ENCODE results near the gene TAF4. TPM values are rescaled to one million over a fixed set of nuclear protein-coding genes. Genes with fewer than 3 reads are reported as not detected.
"Not testable (repeated sequence)": the region's sequence is repeated elsewhere in the genome, so short reads cannot be mapped to it uniquely, and the experiment has no call there.

Gene TAF4
- total RNA-seq, 1 experiment from 2014 or later = 4.9 TPM

DNA sequence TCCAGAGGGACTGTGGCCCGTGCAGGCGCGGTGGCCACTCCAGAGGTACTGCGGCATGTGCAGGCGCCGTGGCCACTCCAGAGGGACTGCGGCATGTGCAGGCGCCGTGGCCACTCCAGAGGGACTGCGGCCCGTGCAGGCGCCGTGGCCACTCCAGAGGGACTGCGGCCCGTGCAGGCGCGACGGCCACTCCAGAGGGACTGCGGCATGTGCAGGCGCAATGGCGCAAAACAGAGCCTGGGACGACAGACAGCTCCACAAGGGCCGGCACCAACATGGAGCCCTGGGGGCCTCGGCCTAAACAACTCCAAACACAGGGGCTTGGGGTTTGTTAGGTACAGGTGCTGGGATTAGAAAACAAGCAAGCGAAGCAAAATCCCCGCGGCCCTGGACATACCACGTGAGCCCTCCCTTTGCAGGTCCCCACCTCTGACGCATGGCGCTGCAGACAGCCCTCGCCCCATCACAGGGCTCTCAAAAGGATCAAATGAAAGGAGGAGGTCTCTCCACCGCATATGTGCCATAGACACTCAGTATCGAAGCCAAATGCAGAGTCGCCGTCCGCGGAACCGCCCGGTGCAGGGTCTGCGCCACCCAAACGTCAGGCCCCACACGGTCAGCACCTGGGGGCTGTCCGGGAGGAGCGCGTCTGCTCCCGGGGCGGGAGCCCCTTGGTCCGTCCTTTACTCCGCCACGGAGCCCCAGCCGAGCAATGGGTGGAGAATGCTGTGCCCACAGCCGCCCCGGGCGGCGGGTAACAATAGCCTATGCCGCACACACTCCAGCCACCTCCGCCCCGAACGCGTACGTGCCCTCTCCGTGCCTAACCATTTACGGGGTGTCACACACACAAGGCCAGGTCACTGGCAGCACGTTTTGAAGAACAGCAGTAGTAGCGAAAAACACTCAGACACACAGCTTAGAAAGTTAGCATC, 85.7 kb downstream of the TAF4 start:
- no peak for DNase-seq (ENCODE audit: low spot score)

DNA sequence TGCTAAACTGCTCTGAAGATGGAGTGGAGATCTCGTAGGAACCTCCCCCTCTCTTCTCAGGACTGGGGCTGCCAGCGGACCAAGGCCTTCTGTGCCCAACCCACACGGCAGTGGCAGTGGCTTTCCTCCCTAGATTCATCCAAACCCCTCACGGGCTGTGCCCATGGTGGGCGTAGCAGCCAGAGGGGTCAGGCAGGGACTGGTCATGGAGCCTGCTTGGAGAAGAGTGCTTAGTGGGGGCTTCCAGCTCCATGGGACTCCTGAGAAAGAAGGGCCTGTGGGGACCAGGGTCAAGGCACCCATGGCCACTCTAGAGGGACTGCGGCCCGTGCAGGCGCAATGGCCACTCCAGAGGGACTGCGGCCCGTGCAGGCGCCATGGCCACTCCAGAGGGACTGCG, 86.6 kb downstream of the TAF4 start:
- DNase-seq (ENCODE audit: low spot score) = no peak

DNA sequence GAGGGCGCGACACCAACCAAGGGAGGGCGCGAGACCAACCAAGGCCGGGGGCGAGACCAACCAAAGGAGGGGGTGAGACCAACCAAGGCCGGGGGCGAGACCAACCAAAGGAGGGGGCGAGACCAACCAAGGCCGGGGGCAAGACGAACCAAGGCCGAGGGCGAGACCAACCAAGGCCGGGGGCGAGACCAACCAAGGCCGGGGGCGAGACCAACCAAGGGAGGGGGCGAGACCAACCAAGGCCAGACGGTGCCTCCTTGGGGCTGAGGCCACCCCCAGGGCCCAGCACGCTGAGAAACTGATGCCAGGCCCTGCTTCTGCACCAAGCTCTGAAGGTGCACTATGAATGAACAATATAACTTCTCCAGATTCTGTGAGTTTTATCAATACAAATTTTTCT, 87.2 kb downstream of the TAF4 start:
- no peak for DNase-seq (ENCODE audit: low spot score)

DNA sequence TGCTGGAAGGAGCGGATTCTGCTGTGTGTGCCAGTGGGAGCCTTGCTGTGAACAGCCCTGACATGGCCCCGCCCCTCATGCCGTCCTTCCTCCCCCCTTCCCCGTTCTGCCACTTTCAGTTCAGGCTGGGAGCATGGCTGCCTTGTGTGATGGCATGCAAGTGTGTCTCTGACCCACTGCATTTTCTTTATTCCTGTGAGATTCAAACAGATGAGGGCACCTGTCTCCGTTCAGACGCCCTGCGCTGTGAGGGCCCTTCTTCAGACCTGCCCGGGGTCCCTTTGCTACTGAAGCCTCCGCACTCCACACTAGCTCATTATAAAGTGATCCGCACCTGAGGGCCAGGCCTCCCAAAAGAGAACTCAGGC, 88.3 kb downstream of the TAF4 start:
- DNase-seq (ENCODE audit: low spot score) = no peak

DNA sequence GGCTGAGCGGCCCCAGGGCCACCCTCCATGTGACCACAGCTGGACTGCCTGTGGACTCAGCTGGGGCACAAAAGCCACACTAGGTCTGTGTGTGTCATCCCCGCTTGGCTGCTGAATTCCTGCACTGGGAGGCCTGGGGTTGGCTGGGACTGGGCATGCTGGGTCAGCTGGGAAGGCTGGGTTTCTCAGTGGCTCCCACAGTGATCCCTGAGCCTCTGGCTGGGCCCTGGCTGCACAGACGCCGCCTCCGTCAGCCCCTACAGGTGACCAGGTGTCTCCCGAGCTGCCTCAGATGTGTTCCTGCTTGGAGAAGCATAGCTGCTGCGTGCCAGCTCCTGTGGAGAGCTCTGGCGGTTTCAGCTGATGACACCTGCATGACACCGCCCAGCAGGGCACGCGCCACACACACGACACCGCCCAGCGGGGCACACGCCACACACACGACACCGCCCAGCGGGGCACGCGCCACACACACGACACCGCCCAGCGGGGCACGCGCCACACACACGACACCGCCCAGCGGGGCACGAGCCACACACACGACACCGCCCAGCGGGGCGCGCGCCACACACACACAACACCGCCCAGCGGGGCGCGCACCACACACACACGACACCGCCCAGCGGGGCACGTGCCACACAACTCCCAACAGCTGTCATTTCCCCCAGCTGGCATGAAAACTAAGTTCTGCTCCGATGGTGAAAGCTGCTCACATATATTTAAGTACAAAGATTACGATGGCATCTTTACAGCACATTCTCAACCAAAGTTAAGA, 88.8 kb downstream of the TAF4 start:
- no peak for DNase-seq (ENCODE audit: low spot score)

DNA sequence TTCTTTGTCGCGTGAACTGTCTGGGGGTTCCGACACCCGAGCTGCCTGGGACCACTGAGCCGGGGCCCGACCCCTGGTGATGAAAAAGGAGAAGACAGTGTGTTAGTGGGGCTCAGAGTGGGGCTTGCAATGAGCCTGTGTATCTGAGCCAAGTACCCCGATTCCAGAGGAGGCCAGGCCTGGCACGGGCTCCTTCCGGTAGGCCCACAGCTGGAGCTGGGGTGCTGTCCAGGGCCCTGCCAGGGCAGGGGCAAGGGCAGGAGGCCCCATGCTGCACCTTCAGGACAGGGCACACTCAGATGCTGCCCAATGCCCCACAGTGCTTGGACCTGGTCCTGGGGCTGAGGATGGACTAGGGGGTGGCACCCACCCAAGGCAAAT, 89.4 kb downstream of the TAF4 start:
- DNase-seq (ENCODE audit: low spot score) = no peak

DNA sequence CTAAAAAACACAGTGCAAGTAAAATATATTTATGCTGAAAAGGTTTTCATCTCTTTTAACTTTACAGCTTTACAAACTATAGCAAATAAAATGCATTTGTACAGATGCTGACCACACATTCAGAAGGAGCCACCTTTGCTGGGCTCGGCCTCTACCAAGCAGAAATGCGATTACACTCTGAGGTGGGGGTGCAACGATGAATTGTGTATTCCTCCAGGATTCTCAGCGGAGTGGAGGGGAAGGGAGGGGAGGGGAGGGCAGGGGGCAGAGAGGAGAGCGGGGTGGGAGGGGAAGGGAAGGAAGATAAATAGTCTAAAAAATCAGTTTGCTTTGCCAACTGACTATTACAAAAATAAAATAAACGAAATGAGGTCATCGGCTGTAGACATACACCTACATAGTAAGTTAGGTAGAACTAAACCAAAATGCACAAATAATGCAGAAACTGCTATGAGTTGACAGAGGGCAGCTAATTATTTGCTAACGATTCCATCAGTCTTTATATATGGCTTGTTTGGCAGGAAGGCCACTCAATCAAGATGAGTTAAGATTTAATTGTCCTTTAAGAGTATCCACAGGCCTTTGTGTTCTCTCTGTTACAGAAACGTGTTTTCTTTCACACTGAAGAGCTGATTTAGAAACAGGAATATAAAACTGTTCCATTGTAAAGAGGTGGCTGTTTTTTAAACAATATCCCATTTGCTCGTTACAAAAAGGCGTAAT, 90.1 kb downstream of the TAF4 start:
- no peak for DNase-seq (ENCODE audit: low spot score)

DNA sequence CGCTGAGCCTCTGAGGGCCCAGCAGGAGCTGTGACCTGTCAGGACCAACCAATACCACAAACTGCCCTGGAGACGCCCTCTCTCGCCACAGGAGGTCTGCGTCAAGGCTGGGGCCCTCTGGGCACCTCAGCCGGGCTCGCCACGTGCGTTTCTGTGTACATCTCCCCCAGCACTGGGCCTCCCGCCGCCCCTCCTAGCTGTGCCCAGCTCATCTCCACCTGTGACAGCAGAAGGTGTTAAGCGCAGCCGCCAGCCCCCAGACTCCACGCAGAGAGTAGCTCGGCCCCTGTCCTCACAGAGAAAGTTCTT, 91.4 kb downstream of the TAF4 start:
- DNase-seq (ENCODE audit: low spot score) = no peak

DNA sequence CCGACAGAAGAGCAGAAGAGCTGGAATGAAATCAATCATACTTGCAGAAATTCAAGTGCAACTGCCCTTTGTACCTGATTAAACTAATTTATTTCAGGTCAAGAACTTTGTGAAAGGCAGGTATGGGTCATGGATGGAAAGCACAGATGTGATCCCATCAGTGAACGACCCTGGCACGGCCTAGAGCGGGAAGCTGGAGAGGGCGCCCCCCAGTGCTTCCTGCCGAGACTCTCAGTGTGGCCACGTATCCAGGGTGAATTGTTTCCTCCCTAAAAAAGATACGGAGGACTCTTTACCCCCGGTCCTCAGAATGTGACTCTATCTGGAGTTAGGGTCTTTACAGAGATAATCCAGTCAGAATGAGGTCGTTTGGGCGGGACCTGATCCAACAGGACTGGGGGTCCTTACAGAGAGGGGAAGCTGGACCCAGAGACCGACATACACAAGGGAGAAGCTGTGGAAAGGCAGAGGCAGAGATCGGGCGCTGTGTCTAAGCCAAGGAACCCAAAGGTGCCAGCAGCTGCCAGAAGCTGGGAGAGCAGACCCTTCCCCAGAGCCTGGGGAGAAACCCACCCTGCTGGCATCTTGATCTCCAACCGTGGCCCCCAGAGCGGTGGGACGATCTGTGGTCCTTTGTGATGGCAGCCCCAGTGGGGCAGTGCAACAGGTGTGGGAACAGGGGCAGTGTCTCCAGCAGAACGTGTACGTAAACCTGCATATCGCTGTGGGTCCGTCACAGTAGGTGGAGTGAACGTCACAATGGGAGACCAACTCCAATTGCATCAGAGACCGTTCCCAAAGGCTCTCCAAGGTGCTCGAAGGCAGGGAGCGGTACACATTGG, 91.9 kb downstream of the TAF4 start:
- DNase-seq (ENCODE audit: low spot score) = no peak

DNA sequence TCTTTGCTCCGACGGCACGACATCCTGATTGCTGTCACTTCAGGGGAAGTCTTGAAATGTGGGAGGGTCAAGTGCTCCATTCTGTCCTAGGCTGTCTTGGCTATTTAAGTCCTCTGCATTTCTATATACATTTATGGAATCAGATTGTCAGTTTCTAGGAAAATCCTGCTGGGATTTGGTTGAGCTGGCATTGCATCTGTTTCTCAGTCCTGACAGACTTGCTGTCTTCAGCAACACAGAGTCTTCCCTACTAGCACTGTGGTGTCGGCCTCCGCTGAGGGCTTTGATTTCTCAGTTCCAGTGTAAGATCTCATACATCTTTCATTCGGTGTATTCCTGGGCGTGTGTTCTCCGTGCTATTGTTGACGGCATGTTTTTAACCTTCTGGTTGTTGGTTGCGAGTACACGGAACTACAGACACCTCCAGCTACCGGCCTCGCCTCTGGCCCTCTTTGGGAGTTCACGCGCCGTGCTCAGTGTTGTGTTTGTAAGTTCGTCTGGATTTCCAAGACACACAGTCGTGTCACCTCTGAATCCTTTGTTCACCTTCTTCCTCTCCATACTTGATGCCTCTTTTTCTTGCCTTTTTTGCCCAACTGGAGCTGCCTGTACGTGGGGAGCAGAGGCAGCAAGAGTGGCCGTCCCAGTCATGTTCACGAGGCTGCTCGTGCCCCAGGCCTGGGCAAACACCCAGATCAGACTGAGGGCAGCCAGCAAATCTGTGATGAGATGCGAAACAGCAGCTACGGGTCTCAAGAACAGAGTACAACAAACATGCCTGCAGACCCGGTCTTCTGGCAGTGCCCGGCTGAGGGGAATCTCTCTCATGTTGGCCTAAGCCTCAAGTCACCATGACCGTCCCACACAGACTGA, 92.8 kb downstream of the TAF4 start:
- DNase-seq (ENCODE audit: low spot score) = no peak

DNA sequence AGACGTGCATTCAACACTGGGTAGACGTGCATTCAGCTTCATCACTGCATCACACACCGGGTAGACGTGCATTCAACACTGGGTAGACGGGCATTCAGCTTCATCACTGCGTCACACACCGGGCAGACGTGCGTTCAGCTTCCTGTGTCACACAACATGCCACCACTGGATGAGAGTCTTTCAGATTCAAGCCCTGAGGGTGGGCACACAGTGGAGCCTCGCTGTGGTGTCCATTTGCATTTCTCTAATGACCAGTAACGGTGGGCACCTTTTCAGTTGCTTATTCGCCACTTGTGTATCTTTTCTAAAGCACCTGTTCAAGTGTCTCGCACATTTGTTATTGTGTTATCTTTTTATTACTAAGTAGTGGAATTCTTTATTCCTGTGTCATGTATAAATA, 94.1 kb downstream of the TAF4 start:
- DNase-seq (ENCODE audit: low spot score) = not testable (repeated sequence)

DNA sequence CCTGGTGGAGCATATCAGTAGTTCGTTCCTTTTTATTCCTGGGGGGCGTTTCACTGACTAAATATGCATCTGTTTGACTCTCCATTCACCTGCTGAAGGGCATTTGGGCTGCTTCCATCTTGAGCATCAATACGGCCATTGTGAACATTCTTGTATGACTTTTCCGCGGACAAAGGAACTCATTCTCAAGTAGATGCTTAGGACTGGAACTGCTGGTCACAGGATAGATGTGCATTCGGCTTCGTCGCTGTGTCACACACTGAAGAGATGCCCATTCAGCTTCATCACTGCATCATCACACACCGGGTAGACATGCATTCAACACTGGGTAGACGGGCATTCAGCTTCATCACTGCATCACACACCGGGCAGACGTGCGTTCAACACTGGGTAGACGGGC, 95.3 kb downstream of the TAF4 start:
- no peak for DNase-seq (ENCODE audit: low spot score)

DNA sequence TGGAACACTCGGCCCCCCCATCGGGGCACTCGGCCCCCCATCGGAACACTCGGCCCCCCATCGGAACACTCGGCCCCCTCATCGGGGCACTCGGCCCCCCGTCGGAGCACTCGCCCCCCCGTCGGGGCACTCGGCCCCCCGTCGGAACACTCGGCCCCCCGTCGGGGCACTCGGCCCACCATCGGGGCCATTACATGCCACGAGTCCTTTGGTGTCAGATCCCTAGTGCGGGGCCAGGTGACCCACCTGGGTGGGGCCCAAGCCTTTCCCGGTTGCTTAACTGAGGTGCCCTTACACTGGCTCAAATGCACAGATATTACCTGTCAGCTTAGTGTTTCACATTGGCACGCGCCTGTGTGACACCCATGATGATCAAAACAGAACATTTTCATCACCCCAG, 95.9 kb downstream of the TAF4 start:
- no peak for DNase-seq (ENCODE audit: low spot score)

DNA sequence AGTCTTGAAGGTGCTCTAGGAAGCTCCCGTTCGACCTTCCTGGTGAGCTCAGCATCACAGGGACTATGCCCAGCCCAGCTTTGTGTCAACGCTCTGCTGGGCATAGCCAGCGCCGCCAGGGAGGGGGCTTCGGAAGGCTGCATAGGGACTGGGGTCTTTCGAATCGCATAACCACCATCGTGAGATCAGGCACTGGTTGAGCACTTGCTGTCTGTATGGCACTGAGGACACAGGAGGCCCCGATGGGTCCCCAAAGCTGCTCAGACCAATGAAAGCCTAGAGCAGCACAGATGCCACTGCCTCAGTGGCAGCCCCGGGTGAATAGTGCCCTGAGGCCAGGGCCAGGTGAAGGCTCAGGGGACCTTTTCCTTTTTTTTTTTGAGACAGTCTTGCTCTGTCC, 96.7 kb downstream of the TAF4 start:
- DNase-seq (ENCODE audit: low spot score) = no peak

DNA sequence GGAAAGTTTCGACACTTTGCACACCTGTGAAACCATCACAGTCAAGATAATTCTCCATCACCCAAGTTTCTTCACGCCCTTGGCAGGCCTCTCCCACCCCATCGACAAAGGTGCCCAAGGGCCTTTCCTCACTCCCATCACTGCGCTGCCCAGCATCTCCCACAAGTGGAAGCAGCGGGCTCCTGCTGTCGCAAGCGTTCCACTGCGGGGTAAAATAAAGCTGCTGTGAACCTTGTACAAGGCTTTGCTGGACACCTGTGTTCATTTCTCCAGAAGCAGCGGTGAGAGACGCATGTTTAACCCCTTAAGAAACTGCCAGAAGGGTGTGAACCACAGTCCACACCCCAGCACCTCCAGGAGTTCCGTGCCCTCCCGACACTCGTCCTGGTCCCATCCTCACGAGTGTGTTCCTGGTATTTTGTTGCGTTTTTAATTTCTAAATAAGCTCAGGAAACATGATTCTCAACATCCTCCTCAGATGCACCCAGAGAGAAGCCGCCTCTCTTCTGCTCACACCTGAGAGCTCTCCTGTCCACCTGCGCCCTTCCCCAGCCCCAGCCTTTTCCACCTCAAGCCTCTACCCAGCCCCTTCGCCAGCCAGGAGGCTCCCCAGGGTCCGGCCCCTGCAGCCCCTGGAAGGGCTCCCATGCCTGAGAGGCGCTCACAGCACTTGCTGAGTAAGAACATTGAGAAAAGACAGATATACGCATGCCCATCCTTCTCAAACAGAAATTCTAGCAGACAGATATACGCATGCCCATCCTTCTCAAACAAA, 97.5 kb downstream of the TAF4 start:
- no peak for DNase-seq (ENCODE audit: low spot score)

DNA sequence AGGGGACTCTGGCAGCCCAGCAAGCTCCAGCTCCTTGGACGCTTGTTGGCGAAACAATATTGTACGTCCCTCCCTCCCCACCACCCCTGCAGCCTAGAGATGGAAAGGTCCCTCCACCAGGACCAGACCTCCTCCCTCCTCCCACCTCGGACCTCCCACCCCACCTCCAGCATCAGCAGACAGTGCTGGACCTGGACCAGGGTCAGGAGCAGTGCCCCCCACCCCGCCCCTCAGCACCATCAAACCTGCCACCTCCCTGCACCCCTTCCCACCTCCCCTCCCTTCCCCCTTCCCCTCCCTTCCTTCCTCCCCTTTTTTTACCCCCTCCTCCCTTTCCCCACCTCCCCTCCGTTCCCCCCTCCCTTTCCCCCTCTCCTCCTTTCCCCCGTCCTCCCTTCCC, 98.4 kb downstream of the TAF4 start:
- no peak for DNase-seq (ENCODE audit: low spot score)

DNA sequence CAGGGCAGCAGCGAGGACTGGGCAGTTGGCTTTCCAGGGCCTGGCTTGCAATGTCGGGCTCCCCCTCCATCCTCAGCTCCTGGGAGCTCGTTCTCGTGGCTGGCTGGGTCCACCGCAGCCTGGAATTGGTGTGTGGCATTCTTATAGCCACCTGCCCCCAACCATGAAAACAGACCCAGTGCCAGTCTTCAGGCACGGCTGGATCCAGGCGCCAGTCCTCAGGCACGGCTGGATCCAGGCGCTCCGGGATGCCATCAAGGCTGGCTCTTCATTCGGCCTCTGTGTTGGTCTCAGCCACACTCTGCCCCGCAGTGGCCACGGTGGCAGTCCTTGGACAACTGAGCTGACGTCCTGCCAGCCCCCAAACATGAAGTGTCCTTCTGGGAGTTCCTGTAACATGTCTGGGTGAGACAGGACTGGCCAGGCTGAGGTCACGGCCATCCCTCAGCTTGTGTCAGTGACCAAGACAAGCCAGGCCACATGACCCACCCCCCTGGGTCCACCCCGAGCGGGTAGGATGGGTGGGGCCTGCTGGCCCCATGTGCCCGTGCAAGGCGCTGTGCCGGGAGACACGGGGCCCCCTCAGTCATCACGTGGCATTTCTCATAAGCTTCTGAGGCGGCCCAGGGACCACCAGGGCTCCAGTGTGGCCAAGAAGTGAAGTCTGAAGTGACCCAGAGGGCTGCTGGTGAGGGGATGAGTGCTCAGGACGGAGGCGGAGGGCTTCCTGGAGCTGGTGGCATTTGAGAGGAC, 99.0 kb downstream of the TAF4 start:
- DNase-seq (ENCODE audit: low spot score) = no peak

DNA sequence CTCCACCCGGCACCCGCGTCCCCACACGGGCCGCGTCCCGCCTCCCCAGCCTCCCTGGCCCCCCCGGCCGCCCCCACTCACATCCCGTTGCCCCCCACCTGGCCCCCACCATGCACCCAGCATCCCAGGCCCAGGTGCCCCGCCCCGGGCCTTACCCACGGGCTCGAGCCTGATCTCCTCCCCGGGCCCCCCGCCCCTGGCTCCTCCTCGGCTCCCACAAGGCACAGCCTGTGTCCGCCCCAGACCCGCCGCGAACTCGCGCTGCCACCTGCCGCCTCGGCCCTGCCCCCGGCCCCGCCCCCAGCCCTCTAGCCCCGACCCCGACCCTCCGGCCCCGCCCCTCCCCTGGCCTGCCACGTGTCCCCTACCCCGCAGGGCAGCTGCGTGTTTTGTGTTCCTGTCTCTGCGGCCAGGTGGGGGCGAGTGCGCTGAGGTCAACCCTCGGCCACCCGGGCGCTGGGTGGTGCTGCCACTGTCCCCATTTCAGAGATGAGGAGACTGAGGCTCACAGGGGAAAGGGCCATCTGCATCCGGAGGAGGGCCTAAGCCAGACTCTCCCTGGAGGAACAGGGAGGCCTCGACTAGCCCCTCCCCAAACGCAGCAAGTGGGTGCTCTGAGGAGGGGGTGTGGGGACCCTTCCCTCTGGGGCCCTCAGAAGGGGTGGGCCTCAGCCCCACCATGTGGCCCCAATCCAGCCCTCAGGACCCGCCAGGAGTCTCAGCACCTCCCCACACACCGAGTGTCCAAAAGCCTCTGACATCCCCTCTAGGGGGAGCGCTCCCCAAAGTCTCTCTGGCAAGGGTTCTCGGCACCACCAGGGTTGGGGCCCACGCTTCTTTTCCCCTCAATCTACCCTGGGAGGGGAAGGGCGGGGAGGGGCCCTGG, 99.8 kb downstream of the TAF4 start:
- DNase-seq (ENCODE audit: low spot score) = no peak
